OCI-LY3 (cell line): Measurements from ENCODE around the gene FTO.

ENCODE experiments used
- EZH2phosphoT487 ChIP-seq: fragments of 200-600 bp; shearing (Covaris generic); IDR thresholded peaks from 2 replicates; pipeline ENCODE4 v1.6.1; 2018; ENCODE audit warnings: antibody characterized with exemption, mixed run types, low read depth
- TF ChIP-seq, protein P1 (sequence below): fragments of 200-600, 300-600 bp; sonication (generic); IDR thresholded peaks from 2 replicates; pipeline ENCODE4 v1.5.1; 2014; ENCODE audit warnings: antibody characterized with exemption, low read length, low read depth

- TF ChIP-seq, protein P1, sequence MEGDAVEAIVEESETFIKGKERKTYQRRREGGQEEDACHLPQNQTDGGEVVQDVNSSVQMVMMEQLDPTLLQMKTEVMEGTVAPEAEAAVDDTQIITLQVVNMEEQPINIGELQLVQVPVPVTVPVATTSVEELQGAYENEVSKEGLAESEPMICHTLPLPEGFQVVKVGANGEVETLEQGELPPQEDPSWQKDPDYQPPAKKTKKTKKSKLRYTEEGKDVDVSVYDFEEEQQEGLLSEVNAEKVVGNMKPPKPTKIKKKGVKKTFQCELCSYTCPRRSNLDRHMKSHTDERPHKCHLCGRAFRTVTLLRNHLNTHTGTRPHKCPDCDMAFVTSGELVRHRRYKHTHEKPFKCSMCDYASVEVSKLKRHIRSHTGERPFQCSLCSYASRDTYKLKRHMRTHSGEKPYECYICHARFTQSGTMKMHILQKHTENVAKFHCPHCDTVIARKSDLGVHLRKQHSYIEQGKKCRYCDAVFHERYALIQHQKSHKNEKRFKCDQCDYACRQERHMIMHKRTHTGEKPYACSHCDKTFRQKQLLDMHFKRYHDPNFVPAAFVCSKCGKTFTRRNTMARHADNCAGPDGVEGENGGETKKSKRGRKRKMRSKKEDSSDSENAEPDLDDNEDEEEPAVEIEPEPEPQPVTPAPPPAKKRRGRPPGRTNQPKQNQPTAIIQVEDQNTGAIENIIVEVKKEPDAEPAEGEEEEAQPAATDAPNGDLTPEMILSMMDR, result no peak
- no peak for TF ChIP-seq EZH2phosphoT487
Observed at GRCh38 chr16:53821957-53822625, 118.1 kb downstream of the FTO start.
